ENCODE measurements around the gene OTOGL.
A peak's percentile ranks its signal among the peaks of the same experiment; 100 is the strongest.

Gene OTOGL

GRCh38 chr12:80400571-80400991 is 301.2 kb downstream of the OTOGL start:
- no peak for DNase-seq (ENCODE audit: low spot score)
- TF ChIP-seq CTCF (IDR thresholded peaks at IDR 0.05; ENCODE audit: extremely low read depth, missing control alignments) = no peak

GRCh38 chr12:80401191-80401590 is 301.9 kb downstream of the OTOGL start:
- no peak for TF ChIP-seq CTCF (IDR thresholded peaks at IDR 0.05; ENCODE audit: extremely low read depth, missing control alignments)
- DNase-seq (ENCODE audit: low spot score) = no peak

- no peak for DNase-seq (ENCODE audit: low spot score)
- no peak for TF ChIP-seq CTCF (IDR thresholded peaks at IDR 0.05; ENCODE audit: extremely low read depth, missing control alignments)
These were observed 305.3 kb downstream of the OTOGL start for GRCh38 chr12:80404629-80405028.

GRCh38 chr12:80406253-80406652 is 306.9 kb downstream of the OTOGL start:
- no peak for TF ChIP-seq CTCF (IDR thresholded peaks at IDR 0.05; ENCODE audit: extremely low read depth, missing control alignments)
- no peak for DNase-seq (ENCODE audit: low spot score)

- TF ChIP-seq CTCF (IDR thresholded peaks at IDR 0.05; ENCODE audit: extremely low read depth, missing control alignments) = no peak
These were observed 312.4 kb downstream of the OTOGL start for GRCh38 chr12:80411787-80412186.

GRCh38 chr12:80412343-80412953 is 313.1 kb downstream of the OTOGL start:
- peak; percentile 39 for DNase-seq (ENCODE audit: low spot score)

More at GRCh38 chr12:80411787-80412186, 312.4 kb downstream of the OTOGL start:
- no peak for DNase-seq (ENCODE audit: low spot score)

GRCh38 chr12:80413462-80413861 is 314.1 kb downstream of the OTOGL start:
- no peak for TF ChIP-seq CTCF (IDR thresholded peaks at IDR 0.05; ENCODE audit: extremely low read depth, missing control alignments)
- no peak for DNase-seq (ENCODE audit: low spot score)

More at GRCh38 chr12:80412343-80412953, 313.1 kb downstream of the OTOGL start:
- TF ChIP-seq CTCF (IDR thresholded peaks at IDR 0.05; ENCODE audit: extremely low read depth, missing control alignments) = peak; percentile 78
